Osteocyte (in vitro differentiated cells): Measurements from ENCODE around the gene XYLT1. TPM values are rescaled to one million over a fixed set of nuclear protein-coding genes. Genes with fewer than 3 reads are reported as not detected.

Experiments
- DNase-seq: peaks from one replicate; pipeline ENCODE4 v3.0.0; 2021; ENCODE audit warnings: mixed read lengths; ENCODE audit not compliant: unreplicated experiment; ENCODE audit errors: extremely low spot score
- H3K27ac Mint-ChIP-seq: one replicate; pipeline ENCODE4 v1.8.0; 2021; ENCODE audit warnings: mild to moderate bottlenecking, mixed read lengths; ENCODE audit not compliant: unreplicated experiment
- H3K27me3 Mint-ChIP-seq: one replicate; pipeline ENCODE4 v1.8.0; 2021; ENCODE audit warnings: mixed read lengths; ENCODE audit not compliant: unreplicated experiment
- H3K36me3 Mint-ChIP-seq: one replicate; pipeline ENCODE4 v1.8.0; 2021; ENCODE audit warnings: mixed read lengths; ENCODE audit not compliant: unreplicated experiment
- H3K4me1 Mint-ChIP-seq: one replicate; pipeline ENCODE4 v1.8.0; 2021; ENCODE audit warnings: mixed read lengths; ENCODE audit not compliant: unreplicated experiment
- H3K4me3 Mint-ChIP-seq: one replicate; pipeline ENCODE4 v1.8.0; 2021; ENCODE audit warnings: mild to moderate bottlenecking, moderate library complexity, mixed read lengths; ENCODE audit not compliant: unreplicated experiment
- H3K9me3 Mint-ChIP-seq: one replicate; pipeline ENCODE4 v1.8.0; 2021; ENCODE audit warnings: mixed read lengths; ENCODE audit not compliant: unreplicated experiment
- total RNA-seq: library from RNA; stranded (reverse); gene quantifications from 2 replicates; pipeline ENCODE4 v1.2.1, GENCODE V29; 2021
- TF ChIP-seq, protein P1 (sequence below): fragments of 200-600 bp; sonication (generic); IDR thresholded peaks from 2 replicates; pipeline ENCODE4 v1.5.0; 2021; ENCODE audit warnings: antibody characterized with exemption, mild to moderate bottlenecking, moderate library complexity

Gene XYLT1
- total RNA-seq, 1 donor from 2014 or later = 11.1 TPM

DNA sequence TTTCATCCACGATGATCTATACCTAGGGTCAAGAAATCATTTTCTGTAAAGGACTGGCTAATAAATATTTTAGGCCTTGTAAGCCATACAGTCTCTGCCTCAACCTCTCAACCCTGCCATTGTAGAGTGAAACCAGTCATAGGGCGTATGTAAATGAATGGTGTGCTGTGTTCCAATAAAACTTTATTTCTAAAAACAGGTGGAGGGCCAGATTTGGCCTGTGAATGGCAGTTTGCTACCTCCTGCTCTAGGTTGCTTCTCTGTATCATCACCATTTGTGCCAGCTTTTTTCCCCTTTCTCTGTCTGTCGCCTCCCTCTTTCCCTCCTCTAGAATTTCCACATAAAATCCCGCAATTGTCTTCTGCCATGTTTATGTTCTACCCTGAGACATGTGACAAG lies 181.7 kb downstream of the XYLT1 start:
- no peak overlapping the region for H3K4me3 Mint-ChIP-seq
- H3K4me1 Mint-ChIP-seq = peaks cover 6% of the 10 kb centered on the region
- DNase-seq = no peak
- H3K9me3 Mint-ChIP-seq = peaks cover 5% of the 10 kb centered on the region
- H3K27me3 Mint-ChIP-seq = no peaks in the 10 kb centered on the region
- H3K27ac Mint-ChIP-seq = no peak overlapping the region
- TF ChIP-seq, protein P1, sequence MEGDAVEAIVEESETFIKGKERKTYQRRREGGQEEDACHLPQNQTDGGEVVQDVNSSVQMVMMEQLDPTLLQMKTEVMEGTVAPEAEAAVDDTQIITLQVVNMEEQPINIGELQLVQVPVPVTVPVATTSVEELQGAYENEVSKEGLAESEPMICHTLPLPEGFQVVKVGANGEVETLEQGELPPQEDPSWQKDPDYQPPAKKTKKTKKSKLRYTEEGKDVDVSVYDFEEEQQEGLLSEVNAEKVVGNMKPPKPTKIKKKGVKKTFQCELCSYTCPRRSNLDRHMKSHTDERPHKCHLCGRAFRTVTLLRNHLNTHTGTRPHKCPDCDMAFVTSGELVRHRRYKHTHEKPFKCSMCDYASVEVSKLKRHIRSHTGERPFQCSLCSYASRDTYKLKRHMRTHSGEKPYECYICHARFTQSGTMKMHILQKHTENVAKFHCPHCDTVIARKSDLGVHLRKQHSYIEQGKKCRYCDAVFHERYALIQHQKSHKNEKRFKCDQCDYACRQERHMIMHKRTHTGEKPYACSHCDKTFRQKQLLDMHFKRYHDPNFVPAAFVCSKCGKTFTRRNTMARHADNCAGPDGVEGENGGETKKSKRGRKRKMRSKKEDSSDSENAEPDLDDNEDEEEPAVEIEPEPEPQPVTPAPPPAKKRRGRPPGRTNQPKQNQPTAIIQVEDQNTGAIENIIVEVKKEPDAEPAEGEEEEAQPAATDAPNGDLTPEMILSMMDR = no peak
- H3K36me3 Mint-ChIP-seq = no peaks in the 10 kb centered on the region

- H3K36me3 Mint-ChIP-seq = no peaks in the 10 kb centered on the region
- TF ChIP-seq, protein P1 = no peak
- no peak for DNase-seq
- no peak overlapping the region for H3K27ac Mint-ChIP-seq
- no peak overlapping the region for H3K4me3 Mint-ChIP-seq
- peaks cover 5% of the 10 kb centered on the region for H3K9me3 Mint-ChIP-seq
- no peaks in the 10 kb centered on the region for H3K27me3 Mint-ChIP-seq
- H3K4me1 Mint-ChIP-seq = peaks cover 6% of the 10 kb centered on the region
Measured at GRCh38 chr16:17287166-17287800, 183.5 kb downstream of the XYLT1 start.

GRCh38 chr16:17286443-17286842 lies 184.3 kb downstream of the XYLT1 start:
- H3K4me3 Mint-ChIP-seq = no peak overlapping the region
- H3K27me3 Mint-ChIP-seq = no peaks in the 10 kb centered on the region
- peaks cover 6% of the 10 kb centered on the region for H3K4me1 Mint-ChIP-seq
- no peak for DNase-seq
- TF ChIP-seq, protein P1 = no peak
- no peaks in the 10 kb centered on the region for H3K36me3 Mint-ChIP-seq
- H3K9me3 Mint-ChIP-seq = peaks cover 5% of the 10 kb centered on the region
- no peak overlapping the region for H3K27ac Mint-ChIP-seq

- TF ChIP-seq, protein P1 = no peak
- Mint-ChIP-seq H3K9me3 (no peaks in the 10 kb centered on the region), H3K4me3 (no peak overlapping the region), H3K27ac (no peak overlapping the region), H3K36me3 (no peaks in the 10 kb centered on the region), H3K27me3 (no peaks in the 10 kb centered on the region), H3K4me1 (peaks cover 6% of the 10 kb centered on the region)
- no peak for DNase-seq
Measured at GRCh38 chr16:17283016-17283415, 187.7 kb downstream of the XYLT1 start.

DNA sequence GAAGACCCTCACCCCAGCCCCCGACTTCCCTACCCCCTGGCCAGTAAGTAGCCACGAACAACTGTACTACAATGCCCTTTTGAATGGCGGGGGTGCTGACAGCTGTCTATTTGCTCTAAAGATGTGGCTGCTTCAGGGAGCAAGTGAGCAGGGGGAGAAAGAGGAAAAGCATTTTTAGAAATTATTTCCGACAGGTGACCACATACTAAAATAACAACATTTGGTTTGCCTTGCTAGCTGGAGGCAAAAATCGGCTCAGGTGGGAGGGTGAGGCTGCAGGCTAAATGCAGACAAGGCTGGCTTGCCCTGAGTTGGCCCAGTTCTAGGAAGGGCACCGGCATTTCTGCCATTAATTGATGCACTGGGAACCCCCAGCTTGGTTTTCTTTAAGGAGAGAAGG lies 188.5 kb downstream of the XYLT1 start:
- Mint-ChIP-seq H3K36me3 (no peaks in the 10 kb centered on the region), H3K9me3 (no peaks in the 10 kb centered on the region), H3K27ac (no peak overlapping the region), H3K4me3 (no peak overlapping the region), H3K27me3 (no peaks in the 10 kb centered on the region), H3K4me1 (peaks cover 2% of the 10 kb centered on the region)
- TF ChIP-seq, protein P1 = no peak
- DNase-seq = no peak
